Astrocyte of the cerebellum (primary cell): ENCODE data around the gene ANKMY1.

Experiments used
- DNase-seq: peaks from one replicate; pipeline ENCODE4 v3.0.0-alpha.2; 2011; ENCODE audit warnings: low read depth
- H3K4me3 ChIP-seq: 2 replicates; pipeline ENCODE4 v1.5.1; 2011; ENCODE audit warnings: mild to moderate bottlenecking, low read depth, low read length, moderate library complexity
- CTCF ChIP-seq: IDR thresholded peaks from 2 replicates; pipeline ENCODE4 v1.5.1; 2012; ENCODE audit warnings: low read length, low read depth, moderate library complexity, mild to moderate bottlenecking; ENCODE audit errors: missing control alignments
- in situ Hi-C: cut with HindIII; loops from 2 replicates; pipeline ENCODE4 v1.10.0; 2017; ENCODE audit warnings: low sequenced_read_pairs

The ANKMY1 gene

DNA sequence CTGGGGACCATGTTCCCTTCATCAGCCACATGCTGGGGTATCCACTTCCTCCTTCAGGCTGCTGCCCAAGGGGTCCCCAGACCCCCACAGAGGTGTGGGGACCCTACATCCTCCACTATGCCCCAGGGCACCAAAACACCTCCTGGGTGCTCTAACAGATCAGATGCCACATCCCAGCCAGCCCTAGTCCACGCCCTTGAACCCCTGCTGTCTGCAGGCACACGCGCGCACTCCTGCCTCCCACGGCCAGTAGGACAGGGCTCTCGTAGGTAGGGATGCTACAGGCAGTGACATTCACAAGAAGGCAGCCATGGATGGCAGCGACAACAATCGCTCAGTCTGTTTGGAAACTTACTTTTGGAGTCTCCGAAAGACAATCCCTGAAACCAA is 125.4 kb downstream of the ANKMY1 start:
- no peak for DNase-seq
- no peak overlapping the region for H3K4me3 ChIP-seq
- in situ Hi-C loops: no loop called here
- no peak for TF ChIP-seq CTCF

DNA sequence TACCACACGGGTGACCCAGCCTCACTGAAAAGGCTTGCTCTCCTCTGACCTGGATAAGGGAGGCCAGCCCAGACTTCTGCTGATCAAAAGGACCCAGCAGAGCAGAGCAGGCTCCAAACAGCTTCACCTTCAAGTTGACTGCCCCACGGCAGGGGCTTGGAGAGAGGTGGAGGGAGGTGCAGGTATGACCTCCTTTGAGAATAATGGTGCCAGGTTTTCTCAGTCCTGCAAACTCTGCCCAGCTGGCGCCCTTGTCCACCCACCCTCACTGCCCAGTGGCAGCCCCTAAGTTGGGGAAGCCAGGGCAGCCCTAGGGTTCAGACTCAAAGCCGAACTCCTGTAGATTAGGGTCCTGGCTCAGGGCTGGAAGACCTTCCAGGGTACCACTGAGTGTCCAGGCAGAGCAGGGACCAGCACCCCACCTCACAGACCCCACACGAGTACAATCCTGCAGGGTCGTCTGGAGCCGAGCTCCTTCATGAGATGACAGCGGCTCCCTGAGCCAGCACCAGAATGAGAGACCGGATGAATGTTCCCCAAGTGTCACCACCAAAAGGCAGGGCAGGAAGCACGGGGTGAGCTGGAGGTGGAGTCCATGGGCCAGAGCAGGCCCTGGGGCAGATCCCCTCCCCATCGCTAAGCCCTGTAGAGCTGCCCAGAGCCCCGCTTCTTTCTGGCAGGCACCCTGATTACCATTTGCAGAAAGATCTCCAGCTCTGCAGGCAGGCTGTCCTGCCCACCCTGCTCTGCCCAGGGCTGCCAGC is 125.9 kb downstream of the ANKMY1 start:
- TF ChIP-seq CTCF: no peak
- in situ Hi-C loops: no loop called here
- no peak for DNase-seq
- no peak overlapping the region for H3K4me3 ChIP-seq

- DNase-seq: no peak
- TF ChIP-seq CTCF: no peak
These were observed 126.5 kb downstream of the ANKMY1 start for GRCh38 chr2:240431271-240431660.

DNA sequence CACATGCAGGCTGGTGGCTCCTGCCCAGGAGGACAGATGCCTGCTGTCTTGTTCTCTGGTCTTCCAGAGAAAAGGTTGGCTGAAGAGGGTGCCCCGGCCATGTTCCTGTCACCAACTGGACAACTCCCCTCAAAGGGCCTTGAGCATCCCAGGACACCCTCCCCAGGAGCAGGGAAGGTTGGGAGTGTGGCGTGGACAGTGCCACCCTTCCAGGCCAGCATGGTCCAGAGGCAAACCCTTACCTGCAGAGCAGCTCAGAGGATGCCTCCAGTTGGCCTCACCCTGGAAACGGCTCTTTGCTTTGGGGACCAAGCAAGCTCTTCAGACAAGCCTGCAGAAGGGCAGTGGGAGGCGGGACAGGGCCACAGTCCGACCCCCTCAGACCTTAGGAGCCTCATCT is 127.2 kb downstream of the ANKMY1 start:
- in situ Hi-C loops: no loop called here
- no peak for TF ChIP-seq CTCF
- no peak for DNase-seq
- no peak overlapping the region for H3K4me3 ChIP-seq

More at GRCh38 chr2:240431271-240431660, 126.5 kb downstream of the ANKMY1 start:
- in situ Hi-C loops: no loop called here
- no peak overlapping the region for H3K4me3 ChIP-seq

GRCh38 chr2:240429872-240430491 is 127.8 kb downstream of the ANKMY1 start:
- in situ Hi-C loops: no loop called here
- no peak for DNase-seq
- TF ChIP-seq CTCF: no peak
- no peak overlapping the region for H3K4me3 ChIP-seq
